GM18505 (cell line): ENCODE results near the gene ZG16B.

Experiments used
- ATAC-seq: cut with Tn5 transposase; IDR thresholded peaks from one replicate; pipeline ENCODE4 v1.9.1; 2021; ENCODE audit not compliant: unreplicated experiment
- POLR2A ChIP-seq: IDR thresholded peaks from 4 replicates; pipeline ENCODE4 v1.6.1; 2011; ENCODE audit warnings: borderline replicate concordance; ENCODE audit not compliant: insufficient read depth, insufficient read length; ENCODE audit errors: extremely low read depth

ZG16B gene

GRCh38 chr16:2792940-2793339, 37.2 kb upstream of the ZG16B start:
- no peak for TF ChIP-seq POLR2A
- no peak for ATAC-seq

DNA sequence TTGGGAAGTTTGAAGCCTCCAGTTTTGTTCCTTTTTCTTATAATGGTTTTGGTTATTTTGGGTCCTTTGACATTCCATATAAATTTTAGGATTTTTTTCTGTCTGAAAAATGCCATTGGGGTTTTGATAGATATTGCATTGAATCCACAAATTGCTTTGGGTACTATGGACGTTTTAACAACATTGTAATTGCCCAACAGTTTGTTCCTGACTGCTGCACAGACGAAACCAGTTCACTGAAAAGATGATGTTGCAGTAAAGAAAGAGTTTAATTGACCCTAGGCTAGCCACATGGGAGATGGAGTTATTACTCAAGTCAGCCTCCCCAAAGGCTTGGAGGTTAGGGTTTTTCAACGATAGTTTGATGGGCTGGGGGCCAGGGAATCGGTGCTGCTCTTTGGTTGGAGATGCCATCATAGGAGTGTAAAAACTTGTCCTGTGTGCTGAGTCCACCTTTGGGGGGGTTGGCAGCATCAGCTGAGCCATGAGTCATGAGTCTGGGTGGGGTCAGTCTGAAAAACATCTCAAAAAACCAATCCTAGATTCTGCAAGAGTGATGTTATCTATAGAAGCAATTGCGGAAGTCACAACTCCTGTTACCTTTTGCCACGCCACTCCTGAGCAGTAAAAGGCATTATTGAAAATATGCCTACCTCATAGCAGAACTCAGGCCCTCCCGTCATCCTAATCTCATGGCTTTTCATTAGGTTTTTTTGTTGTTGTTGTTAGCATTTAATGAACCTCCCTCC, 34.5 kb upstream of the ZG16B start:
- ATAC-seq: no peak
- TF ChIP-seq POLR2A: no peak

DNA sequence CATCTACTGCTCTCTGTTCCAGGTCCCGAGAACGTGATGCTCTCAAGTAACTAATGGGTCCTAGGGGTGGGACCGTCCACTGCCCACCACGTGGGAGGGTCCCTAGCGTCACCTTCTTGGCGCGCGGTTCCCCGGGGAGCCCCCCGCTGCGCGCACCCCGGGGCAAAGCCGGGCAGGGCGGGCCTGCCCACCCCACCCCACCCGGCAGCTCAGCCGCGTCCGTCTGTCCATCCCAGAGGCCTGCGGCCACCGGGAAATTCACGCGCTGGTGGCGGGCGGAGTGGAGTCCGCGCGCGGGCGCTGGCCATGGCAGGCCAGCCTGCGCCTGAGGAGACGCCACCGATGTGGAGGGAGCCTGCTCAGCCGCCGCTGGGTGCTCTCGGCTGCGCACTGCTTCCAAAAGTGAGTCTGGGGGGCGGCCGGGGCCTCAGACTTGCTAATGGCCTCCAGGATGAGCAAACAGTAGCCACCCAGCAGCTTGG, 31.3 kb upstream of the ZG16B start:
- no peak for ATAC-seq
- TF ChIP-seq POLR2A: no peak

- ATAC-seq: no peak
- no peak for TF ChIP-seq POLR2A
These were observed 30.8 kb upstream of the ZG16B start for GRCh38 chr16:2799205-2799858.

- ATAC-seq: no peak
- TF ChIP-seq POLR2A: no peak
These were observed 30.3 kb upstream of the ZG16B start for GRCh38 chr16:2799859-2800226.

DNA sequence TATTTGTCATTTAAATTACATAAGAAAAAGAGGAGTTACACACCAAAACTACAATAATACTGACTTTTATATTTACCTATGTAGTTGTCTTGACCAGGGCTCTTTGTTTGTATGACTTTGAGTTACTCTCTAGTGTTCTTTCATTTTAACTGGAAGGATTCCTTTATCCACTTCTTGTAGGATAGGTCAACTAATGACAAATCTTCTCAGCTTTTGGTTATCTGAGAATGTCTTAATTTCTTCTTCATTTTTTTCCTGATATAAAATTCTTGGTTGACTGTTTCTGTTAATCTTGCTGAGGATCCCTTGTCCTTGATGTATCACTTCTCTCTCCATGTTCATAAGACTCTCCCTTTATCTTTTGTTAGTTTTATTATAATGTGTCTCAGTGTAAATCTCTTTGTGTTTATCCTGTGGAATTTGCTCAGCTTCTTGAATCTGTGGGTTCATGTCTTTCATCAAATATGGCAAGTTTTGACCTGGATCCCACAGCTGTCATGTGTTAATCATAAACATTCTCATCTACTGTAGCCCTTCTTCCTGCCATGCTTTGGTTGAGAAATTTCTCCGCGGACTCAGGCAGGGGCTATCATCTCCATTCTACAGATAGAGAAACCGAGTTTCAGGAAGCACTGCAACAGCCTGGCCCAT, 26.4 kb upstream of the ZG16B start:
- ATAC-seq: no peak
- TF ChIP-seq POLR2A: no peak

GRCh38 chr16:2804728-2805127, 25.4 kb upstream of the ZG16B start:
- ATAC-seq: no peak
- TF ChIP-seq POLR2A: no peak

DNA sequence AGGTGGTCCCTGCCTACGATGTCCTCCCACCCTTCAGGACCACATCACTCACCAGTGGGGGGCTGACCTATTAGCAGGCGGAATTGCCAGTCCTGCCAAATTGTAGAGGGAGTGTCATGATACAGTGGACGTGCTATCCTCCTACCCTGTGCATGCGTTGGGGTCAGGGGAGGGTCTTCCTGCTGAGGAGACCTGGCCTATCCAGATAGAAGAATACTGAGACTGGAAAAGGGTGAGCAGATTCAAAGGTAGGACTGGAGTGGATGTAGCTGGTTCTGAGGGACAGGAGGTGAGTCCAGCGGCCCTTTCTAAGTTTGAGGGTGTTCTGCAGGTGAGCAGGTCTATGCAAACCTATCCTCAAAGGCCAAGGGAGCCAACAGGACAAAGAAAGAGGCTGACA, 23.8 kb upstream of the ZG16B start:
- ATAC-seq: no peak
- no peak for TF ChIP-seq POLR2A

- ATAC-seq: no peak
- TF ChIP-seq POLR2A: no peak
These were observed 21.9 kb upstream of the ZG16B start for GRCh38 chr16:2808181-2808580.

- no peak for TF ChIP-seq POLR2A
- no peak for ATAC-seq
These were observed 20.8 kb upstream of the ZG16B start for GRCh38 chr16:2809149-2809760.

GRCh38 chr16:2810651-2811050, 19.5 kb upstream of the ZG16B start:
- no peak for ATAC-seq
- TF ChIP-seq POLR2A: no peak

- no peak for TF ChIP-seq POLR2A
- no peak for ATAC-seq
These were observed 18.2 kb upstream of the ZG16B start for GRCh38 chr16:2811703-2812471.

DNA sequence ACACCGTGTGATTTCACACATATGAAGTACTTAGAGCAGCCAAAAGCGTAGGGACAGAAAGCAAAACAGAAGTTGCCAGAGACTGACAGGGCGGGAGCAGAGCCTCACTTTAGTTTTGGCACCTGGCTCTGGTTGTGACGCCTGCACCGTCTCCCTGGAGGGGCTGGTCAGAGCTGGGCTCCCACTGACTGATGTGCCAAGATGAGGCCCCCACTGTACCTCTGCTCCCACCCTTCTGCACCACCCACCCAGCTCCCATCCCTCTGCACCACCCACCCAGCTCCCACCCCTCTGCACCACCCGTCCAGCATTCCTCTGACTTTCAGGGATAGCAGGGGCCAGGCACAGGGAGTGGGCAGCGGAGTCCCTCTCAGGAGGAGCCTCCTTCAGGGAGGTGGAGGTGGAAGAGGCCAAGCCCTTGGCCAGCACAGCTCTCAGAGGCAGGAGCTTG, 16.3 kb upstream of the ZG16B start:
- ATAC-seq: no peak

More for the DNA sequence above, 16.3 kb upstream of the ZG16B start:
- TF ChIP-seq POLR2A: no peak
